ENCODE measurements around the gene TTC9C. TPM values are rescaled to one million over a fixed set of nuclear protein-coding genes. Genes with fewer than 3 reads are reported as not detected.

TTC9C gene
- total RNA-seq, 6 experiments from 2014 or later = 8.5 to 13.3 (median 10.6) TPM

- DNase-seq = no peak
- no peak for ATAC-seq
- Histone ChIP-seq H3K27me3 (no peaks in the 10 kb centered on the region), H3K4me3 (no peak overlapping the region), H3K27ac (no peak overlapping the region), H3K36me3 (peaks cover 0 to 6% (median 0%) of the 10 kb centered on the region in 4 donors), H3K9me3 (no peaks in the 10 kb centered on the region), H3K4me1 (peaks cover 0 to 11% (median 0%) of the 10 kb centered on the region in 4 donors)
- TF ChIP-seq CTCF (IDR thresholded peaks at IDR 0.05) (no peak), POLR2A (IDR thresholded peaks at IDR 0.05) (no peak)
- WGBS (ENCODE audit: insufficient coverage, low coverage, low lambda C conversion rate, missing lambda C conversion rate) = 100% methylated on average over 2 of the region's 14 CpGs
- intact Hi-C loops (cut with DNase I) = no loop called here
Observed at GRCh38 chr11:62752177-62752785, 24.0 kb downstream of the TTC9C start.

GRCh38 chr11:62752994-62753735 is 24.9 kb downstream of the TTC9C start:
- H3K9me3 ChIP-seq = no peaks in the 10 kb centered on the region
- no peaks in the 10 kb centered on the region for H3K27me3 ChIP-seq
- H3K4me3 ChIP-seq = peak overlapping the region; percentile 54 to 67 (median 57)
- intact Hi-C loops (cut with DNase I) = no loop called here
- WGBS (ENCODE audit: insufficient coverage, low coverage, low lambda C conversion rate, missing lambda C conversion rate) = 16% methylated on average over 5 of the region's 15 CpGs
- TF ChIP-seq CTCF (IDR thresholded peaks at IDR 0.05) (no peak), POLR2A (IDR thresholded peaks at IDR 0.05) (no peak)
- peak overlapping the region in 1 of 3 donors; percentile 58 for H3K27ac ChIP-seq
- ATAC-seq (no peak), DNase-seq (no peak)
- peaks cover 0 to 11% (median 0%) of the 10 kb centered on the region in 4 donors for H3K4me1 ChIP-seq
- H3K36me3 ChIP-seq = peaks cover 0 to 6% (median 0%) of the 10 kb centered on the region in 4 donors

- Histone ChIP-seq H3K4me1 (peaks cover 0 to 11% (median 0%) of the 10 kb centered on the region in 4 donors), H3K27me3 (no peaks in the 10 kb centered on the region), H3K36me3 (peaks cover 0 to 6% (median 0%) of the 10 kb centered on the region in 4 donors), H3K9me3 (no peaks in the 10 kb centered on the region), H3K27ac (peak within 1 kb of the TSS; percentile 57 to 63 (median 58)), H3K4me3 (peak within 1 kb of the TSS; percentile 54 to 67 (median 57))
- WGBS (ENCODE audit: insufficient coverage, low coverage, low lambda C conversion rate, missing lambda C conversion rate) = under 1% methylated on average over 34 of the region's 47 CpGs
- intact Hi-C loops (cut with DNase I) = no loop called here
- peak; percentile 95 to 98 (median 96) for ATAC-seq
- TF ChIP-seq POLR2A (IDR thresholded peaks at IDR 0.05) = peak; percentile 67
- TF ChIP-seq CTCF (IDR thresholded peaks at IDR 0.05) = no peak
- peak; percentile 97 to 99 (median 98) for DNase-seq
Observed at GRCh38 chr11:62753736-62754603, 25.7 kb downstream of the TTC9C start, which contains the start of gene ZBTB3. TSS of gene ZBTB3 (minus strand) at chr11:62754160. CDS start at chr11:62753664, 496 bp downstream.

- Histone ChIP-seq H3K27me3 (no peaks in the 10 kb centered on the region), H3K4me1 (peaks cover 0 to 11% (median 0%) of the 10 kb centered on the region in 4 donors), H3K4me3 (no peak overlapping the region), H3K36me3 (peaks cover 0 to 6% (median 0%) of the 10 kb centered on the region in 4 donors), H3K27ac (no peak overlapping the region), H3K9me3 (no peaks in the 10 kb centered on the region)
- intact Hi-C loops (cut with DNase I) = no loop called here
- no peak for DNase-seq
- ATAC-seq = no peak
- 66% methylated on average over 8 of the region's 10 CpGs for WGBS (ENCODE audit: insufficient coverage, low coverage, low lambda C conversion rate, missing lambda C conversion rate)
- TF ChIP-seq POLR2A (IDR thresholded peaks at IDR 0.05) (no peak), CTCF (IDR thresholded peaks at IDR 0.05) (no peak)
Observed at GRCh38 chr11:62755086-62755615, 26.9 kb downstream of the TTC9C start.
